Measurements from ENCODE around the gene ADGRA1. TPM values are rescaled to one million over a fixed set of nuclear protein-coding genes. Genes with fewer than 3 reads are reported as not detected.

ADGRA1 gene
- total and polyA plus RNA-seq, 2 donors (not counting 3 experiments of a cell fraction or from before 2014, with no cell fraction given) = not detected

DNA sequence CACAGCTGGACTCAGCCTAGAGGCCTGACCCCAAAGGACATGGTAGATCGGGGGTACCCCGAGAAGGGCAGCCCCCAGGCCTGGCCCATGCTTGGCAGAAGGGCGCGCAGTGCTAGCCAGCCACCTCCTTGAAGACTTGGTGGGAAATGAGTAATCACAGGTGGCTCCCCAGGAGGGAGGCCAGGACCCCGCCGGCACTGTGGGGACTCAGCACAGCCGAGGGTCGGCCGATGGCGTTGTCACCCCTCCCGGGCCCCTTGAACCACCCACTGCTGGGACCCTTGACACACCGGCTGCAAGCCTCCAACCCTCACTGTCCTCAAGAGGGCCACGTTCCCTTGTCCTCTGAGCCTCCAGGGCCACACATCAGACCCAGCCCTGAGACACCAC is 27.7 kb downstream of the ADGRA1 start:
- CTCF ChIA-PET = no interaction called here
- dilution Hi-C loops (cut with MboI; ENCODE audit: extremely low pct_ligation_motif_present, low sequenced_read_pairs) (no loop called here), intact Hi-C loops (cut with micrococcal nuclease) (no loop called here)
- H3K27ac ChIP-seq (ENCODE audit: insufficient read depth, low read depth, low read length) = no peak overlapping the region
- no peaks in the 10 kb centered on the region for H3K36me3 ChIP-seq (ENCODE audit: control insufficient read depth in 2 of 2, extremely low read depth in 1 of 2, insufficient read depth in 2 of 2, low read length in 2 of 2)
- DNase-seq (ENCODE audit: low read depth, low spot score) (no peak), FAIRE-seq (no peak)
- H3K4me2 ChIP-seq (ENCODE audit: insufficient read depth, low read length) = no peak overlapping the region
- TF ChIP-seq, protein P1, sequence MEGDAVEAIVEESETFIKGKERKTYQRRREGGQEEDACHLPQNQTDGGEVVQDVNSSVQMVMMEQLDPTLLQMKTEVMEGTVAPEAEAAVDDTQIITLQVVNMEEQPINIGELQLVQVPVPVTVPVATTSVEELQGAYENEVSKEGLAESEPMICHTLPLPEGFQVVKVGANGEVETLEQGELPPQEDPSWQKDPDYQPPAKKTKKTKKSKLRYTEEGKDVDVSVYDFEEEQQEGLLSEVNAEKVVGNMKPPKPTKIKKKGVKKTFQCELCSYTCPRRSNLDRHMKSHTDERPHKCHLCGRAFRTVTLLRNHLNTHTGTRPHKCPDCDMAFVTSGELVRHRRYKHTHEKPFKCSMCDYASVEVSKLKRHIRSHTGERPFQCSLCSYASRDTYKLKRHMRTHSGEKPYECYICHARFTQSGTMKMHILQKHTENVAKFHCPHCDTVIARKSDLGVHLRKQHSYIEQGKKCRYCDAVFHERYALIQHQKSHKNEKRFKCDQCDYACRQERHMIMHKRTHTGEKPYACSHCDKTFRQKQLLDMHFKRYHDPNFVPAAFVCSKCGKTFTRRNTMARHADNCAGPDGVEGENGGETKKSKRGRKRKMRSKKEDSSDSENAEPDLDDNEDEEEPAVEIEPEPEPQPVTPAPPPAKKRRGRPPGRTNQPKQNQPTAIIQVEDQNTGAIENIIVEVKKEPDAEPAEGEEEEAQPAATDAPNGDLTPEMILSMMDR (IDR thresholded peaks at IDR 0.05; ENCODE audit: extremely low read depth in 1 of 2, insufficient read depth in 1 of 2, low read depth in 1 of 2, low read length in 2 of 2) = no peak
- no peak for TF ChIP-seq POLR2AphosphoS5 (IDR thresholded peaks at IDR 0.05; ENCODE audit: insufficient read depth, low read depth, low read length)
- TF ChIP-seq JUN (IDR thresholded peaks at IDR 0.05; ENCODE audit: borderline replicate concordance, insufficient read depth, insufficient read length, low read depth) = no peak
- TF ChIP-seq EZH2 (IDR thresholded peaks at IDR 0.05; ENCODE audit: borderline replicate concordance, low read depth, low read length, severe bottlenecking) = no peak
- TF ChIP-seq FOS (IDR thresholded peaks at IDR 0.05; ENCODE audit: borderline replicate concordance, insufficient read depth, low read length) = no peak
- TF ChIP-seq POLR2A (IDR thresholded peaks at IDR 0.05; ENCODE audit: low read depth, low read length) = no peak
- no peak for TF ChIP-seq GATA2 (IDR thresholded peaks at IDR 0.05; ENCODE audit: insufficient read depth, insufficient read length, low read depth, low read length)
- POLR2A ChIA-PET = no interaction called here
- H3K9me1 ChIP-seq (replicated peaks; ENCODE audit: control insufficient read depth, extremely low read depth, insufficient read depth, low read length) = no peaks in the 10 kb centered on the region
- H3K79me2 ChIP-seq (ENCODE audit: control insufficient read depth, insufficient read depth, low read length) = no peaks in the 10 kb centered on the region
- H3K27me3 ChIP-seq (ENCODE audit: control insufficient read depth in 2 of 2, insufficient read depth in 2 of 2, low read length in 2 of 2) = no peaks in the 10 kb centered on the region
- no peak overlapping the region for H3K4me3 ChIP-seq (replicated peaks in 1 of 3; ENCODE audit: insufficient read depth in 1 of 3, low read depth in 1 of 3, low read length in 3 of 3)
- BruUV-seq (replicated peaks) = no TSS peak
- H4K20me1 ChIP-seq (replicated peaks; ENCODE audit: control insufficient read depth, extremely low read depth, insufficient read depth, low read length) = no peaks in the 10 kb centered on the region
- H3K9me3 ChIP-seq (replicated peaks; ENCODE audit: control insufficient read depth, insufficient read depth, low read length) = peaks cover 3% of the 10 kb centered on the region
- no peak overlapping the region for H2AFZ ChIP-seq (ENCODE audit: low read depth, low read length)
- H3K9ac ChIP-seq (replicated peaks; ENCODE audit: extremely low read depth, insufficient read depth, low read length) = no peak overlapping the region
- H3K4me1 ChIP-seq (ENCODE audit: control insufficient read depth, extremely low read depth, insufficient read depth, low read length) = peaks cover 4% of the 10 kb centered on the region
